Activated CD8-positive, alpha-beta memory T cell treated with anti-CD3 and anti-CD28 coated beads, Interleukin-2, amount 50 U/mL, for 24 hours (primary cell): ENCODE data around the gene SDC1.

ENCODE experiments used
- DNase-seq: peaks from one replicate; pipeline ENCODE4 v3.0.0-alpha.2; 2020; ENCODE audit errors: extremely low read depth

The SDC1 gene

DNA sequence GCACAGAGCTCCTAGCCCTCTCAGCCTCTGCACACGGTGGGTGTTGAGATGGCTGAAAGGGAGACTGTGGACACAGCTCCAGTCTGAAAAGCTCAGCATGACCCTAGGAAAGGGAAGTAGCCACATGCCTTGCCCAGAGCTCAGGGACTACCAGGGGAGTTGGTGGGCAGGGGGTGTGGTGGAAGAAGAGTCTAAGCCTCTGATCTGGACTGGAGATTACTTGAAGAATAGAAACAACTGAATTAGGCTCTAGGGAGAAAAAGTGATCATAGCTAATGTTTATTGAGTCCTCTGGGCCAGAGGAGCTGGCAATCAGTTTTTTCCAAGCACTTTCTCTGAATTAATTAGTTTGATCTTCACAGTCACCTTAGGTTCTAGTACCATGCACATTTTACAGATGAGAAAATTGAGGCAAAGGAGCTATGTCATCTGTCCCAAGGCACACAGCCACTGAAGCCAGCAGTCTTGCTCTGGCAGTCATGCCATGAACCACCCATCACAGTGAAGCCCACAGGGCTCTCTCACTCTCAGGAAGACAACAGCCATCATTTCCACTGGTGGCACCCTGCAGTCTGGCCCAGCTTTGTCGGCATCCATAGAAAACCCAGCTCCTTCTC, 10.3 kb downstream of the SDC1 start:
- DNase-seq = no peak

GRCh38 chr2:20213651-20214565, 11.0 kb downstream of the SDC1 start:
- no peak for DNase-seq

DNA sequence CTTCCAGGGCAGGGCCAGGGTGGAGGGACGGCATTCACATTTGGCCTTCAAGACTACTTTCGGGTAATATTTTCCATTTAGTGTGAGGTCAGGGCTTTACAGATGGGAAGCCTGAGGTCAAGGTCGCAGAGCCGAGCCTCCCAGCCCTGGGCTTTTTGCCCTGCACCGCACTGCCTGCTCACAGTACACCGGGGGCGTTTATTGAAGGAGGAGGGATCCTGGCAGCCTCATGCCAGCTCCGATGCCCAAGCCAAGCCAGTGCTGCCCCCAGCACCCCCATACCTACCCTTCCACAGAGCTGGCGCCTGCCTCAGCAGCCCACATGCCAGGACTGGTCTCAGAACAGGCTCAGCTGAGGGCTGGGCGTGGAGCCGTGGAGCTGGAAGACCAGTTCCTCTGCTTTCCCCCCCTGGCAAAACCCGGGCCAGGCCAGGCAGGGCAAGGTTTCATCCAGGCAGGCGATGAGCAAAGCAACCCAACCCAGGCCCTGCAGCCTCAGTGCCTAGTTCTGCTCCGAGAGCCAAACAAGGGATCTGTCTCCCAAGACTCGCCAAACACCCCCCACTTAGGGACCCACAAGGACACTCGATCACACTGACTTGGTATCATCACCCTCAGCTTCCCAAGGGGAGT, 11.9 kb downstream of the SDC1 start:
- no peak for DNase-seq

DNA sequence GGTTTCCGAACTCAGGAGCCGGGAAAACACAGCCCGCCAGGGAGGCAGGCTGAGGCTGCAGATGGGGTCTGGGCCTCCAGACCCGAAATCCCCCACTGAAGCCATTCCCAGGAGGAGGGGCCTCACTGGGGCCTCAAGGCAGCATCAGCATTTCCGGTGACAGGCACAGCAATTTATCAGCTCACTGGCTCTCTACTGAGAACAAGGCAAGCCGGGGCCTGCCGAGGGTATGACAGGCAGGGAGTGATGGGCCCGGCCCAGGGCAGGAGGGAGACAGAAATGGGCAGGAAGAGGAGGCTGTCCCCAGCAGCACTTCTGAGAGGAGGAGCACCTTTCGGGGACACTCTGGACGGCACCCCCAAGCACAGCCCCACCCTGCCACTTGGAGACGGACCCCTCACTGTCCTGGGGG, 12.5 kb downstream of the SDC1 start:
- DNase-seq = no peak

DNA sequence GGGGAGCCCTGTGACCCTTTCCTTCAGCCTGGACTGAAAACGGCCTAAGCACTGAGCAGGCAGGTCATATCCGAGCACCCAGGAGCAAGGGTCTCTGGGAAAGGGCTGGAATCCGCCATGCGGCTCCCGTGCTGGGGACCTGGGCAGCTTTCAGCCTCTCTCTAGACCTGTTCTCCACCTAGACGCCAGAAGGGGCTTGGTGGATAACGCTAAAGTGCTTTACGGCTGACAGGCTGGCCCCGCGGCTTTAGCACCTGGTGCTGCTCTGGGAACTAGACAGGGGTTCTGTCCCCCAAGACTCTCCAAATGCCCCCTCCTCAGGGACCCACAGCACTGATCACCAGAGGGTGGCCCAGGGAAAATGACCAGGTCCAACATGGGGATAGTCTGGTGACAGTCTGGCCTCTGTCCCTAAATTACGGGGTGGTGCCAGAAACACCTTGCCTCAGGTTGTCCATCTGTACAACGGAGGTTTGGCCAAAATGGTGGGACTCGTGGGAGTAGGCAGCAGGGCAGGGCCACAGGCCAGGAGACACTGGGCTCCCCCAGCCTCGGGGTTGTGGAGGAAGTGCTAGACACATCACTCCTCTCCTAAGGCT, 13.0 kb downstream of the SDC1 start:
- DNase-seq = no peak

- no peak for DNase-seq
Measured at GRCh38 chr2:20211420-20211819, 13.5 kb downstream of the SDC1 start.

DNA sequence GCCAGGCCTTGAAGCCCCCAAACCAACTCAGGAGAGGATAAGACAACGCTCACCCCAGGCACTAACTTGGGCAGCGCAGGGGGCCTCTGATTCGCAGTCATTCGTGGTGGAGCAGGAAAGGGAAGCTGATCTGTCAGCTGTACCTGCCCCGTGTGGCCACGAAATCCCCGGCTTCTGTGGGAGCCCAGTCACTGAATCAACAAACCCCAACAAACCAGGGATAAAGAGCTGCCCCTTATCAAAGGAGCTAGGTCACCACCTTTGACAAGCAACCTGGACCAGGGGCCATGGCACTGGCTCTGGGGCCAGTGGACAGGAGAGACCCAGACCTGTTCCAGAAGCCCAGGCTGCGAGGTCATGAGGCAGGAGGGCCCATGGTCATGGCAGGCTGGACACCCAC, 14.5 kb downstream of the SDC1 start:
- DNase-seq = no peak

- DNase-seq = no peak
Measured at GRCh38 chr2:20209373-20210109, 15.4 kb downstream of the SDC1 start.

DNA sequence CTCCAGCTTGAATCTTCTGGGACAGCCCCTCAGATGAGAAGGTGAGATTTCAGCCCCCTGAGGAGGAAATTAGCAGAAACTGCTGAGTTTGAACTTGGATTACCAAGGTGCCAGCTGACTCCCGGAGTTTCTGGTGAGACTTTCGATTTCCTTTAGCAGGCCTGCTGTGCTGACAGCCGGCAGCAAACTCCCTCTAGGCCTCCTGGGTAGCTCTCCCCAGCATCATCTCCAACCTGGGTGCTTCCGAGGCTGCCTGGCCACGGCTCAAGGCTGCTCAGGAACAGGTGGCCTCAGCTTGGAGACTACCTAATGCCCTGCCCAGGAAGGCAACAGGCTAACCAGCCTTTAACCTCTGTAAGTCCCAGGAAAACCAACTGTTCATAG, 16.5 kb downstream of the SDC1 start:
- DNase-seq = no peak

- DNase-seq = no peak
Measured at GRCh38 chr2:20207051-20207450, 17.9 kb downstream of the SDC1 start.

GRCh38 chr2:20205915-20206524, 18.9 kb downstream of the SDC1 start:
- DNase-seq = no peak

- no peak for DNase-seq
Measured at GRCh38 chr2:20205069-20205468, 19.9 kb downstream of the SDC1 start.

DNA sequence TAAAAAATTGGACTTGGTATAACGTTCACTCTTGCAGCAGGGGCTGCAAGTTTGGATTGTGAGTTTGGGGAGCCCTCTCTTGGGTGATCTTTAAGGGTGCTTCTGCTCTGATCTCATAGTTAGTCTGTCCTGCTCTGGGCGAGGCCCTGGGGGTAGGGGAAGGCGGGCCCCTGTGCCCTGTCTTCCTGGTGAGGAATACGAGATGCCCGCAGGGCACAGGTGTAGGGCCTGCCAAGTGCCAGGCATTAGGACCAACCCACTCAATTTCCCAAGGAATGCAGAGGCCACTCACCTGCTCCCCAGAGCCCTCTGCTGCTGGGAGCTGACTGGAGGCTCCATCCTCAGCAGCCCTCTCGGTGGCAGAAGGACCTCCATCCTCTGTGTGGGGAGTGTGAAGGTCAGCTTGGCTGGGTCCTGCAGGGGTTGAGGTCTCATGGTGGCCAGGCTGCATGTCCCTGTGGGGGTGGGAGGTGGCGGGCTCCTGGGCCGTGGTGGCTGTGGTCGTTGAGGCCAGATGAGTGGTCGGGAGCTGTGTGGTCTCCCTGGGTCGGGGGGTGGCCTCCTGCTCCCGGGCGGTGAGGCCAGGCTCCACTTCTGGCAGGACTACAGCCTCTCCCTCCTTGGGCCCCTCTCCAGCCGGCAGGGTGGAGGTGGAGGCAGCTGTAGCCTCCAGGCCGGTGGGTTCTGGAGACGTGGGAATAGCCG, 21.3 kb downstream of the SDC1 start:
- DNase-seq = no peak

DNA sequence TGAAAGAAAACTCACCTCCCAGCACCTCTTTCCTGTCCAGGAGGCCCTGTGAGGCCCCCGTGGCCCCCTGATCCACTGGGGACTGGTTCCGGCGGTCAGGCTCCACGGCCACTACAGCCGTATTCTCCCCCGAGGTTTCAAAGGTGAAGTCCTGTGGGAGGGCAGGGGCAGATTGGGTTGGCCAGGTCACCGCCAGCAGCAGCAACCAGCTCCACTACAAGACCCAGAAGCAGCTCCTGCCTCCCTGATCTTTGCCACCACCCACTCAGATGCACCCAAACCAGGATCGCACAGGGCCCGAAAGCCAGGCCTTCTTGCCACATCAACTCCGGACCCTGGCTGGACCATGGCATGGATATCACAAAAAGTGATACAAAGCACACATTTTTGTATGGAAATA, 21.9 kb downstream of the SDC1 start:
- no peak for DNase-seq

DNA sequence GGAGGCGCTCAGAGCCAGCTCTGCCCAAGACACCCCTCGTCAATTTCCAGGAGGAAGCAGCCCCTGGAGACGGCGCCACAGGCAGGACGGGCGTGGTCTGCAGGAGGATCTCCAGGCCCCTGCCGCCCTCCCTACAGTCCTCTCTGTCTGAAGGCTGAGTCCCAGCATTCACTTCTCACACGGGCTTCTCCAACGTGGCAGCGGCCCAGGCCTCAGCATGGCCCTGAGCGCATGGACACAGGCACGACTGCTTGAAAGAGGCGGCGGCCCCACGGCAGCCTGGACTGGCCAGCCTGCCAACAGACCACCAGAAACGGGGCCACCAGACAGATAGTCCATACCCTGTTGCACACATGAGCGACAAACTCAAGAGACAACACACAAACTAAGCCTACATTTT, 23.3 kb downstream of the SDC1 start:
- DNase-seq = no peak

DNA sequence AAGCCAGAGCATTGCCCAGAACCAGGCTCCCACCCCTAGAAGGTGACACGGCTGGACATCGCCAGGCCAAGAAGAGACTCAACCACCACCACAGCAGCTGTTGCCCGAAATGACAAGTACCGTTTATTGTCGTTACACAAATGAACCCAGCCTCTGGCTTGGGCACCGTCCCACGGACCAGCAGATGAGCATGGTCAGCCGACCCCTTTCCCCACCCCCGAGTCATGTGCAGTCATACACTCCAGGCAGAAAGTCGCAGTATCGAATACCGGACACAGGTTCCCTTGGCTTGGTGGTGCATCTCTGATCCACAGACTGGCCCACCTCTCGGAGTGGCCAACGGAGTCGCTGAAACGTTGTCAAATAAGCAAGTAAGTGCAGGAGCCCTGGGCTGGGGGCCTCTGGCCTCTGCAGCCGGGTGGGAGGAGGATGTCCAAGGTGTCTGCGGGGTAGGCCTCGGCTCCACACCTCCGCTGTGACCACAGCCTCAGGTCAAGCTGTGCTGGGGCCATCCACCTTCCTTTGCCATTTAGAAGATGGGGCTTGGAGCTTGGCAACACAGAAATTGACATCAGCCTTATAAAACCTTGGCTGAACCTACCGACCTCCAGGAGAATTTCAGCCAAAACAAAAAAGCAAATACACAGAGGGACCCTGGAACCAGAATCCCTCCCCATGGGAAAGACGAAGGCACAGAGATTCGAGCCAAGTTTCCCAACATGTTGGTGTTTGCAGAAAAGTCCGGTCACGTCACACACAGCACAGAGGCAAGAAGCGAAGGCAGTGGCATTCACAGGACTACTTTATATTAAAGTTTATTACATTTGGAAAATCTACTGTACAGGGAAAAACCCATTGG, 24.0 kb downstream of the SDC1 start:
- no peak for DNase-seq

DNA sequence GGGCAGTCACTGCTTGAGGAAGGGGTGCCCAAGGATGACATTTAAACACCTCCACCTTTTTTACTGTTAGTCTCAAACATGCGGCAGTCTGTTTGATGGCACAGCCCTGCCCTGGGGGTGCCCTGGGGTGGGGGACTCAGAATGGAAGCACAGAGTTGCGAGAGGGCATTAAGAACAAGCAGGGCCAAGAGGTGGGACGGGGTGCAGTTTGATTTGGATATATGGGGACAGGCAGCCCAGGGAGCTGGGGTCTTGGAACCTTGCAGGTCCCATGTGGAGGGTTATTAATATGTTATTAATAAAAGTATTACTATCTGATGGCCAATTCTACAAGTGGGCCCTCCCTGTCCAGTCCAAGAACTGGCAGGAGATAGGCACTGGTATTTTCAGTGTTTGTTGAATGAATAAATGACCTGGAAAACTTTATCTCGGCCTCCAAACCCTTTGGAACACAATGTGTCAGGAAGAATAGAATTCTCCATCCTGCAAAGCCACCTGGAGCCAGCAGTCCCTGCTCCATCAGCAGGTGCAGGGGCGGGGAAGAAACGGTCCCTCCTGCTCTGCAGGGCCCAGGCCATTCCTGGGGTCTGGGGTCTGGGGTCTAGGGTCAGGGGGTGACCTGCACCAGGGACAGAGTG, 25.2 kb downstream of the SDC1 start:
- DNase-seq = no peak

DNA sequence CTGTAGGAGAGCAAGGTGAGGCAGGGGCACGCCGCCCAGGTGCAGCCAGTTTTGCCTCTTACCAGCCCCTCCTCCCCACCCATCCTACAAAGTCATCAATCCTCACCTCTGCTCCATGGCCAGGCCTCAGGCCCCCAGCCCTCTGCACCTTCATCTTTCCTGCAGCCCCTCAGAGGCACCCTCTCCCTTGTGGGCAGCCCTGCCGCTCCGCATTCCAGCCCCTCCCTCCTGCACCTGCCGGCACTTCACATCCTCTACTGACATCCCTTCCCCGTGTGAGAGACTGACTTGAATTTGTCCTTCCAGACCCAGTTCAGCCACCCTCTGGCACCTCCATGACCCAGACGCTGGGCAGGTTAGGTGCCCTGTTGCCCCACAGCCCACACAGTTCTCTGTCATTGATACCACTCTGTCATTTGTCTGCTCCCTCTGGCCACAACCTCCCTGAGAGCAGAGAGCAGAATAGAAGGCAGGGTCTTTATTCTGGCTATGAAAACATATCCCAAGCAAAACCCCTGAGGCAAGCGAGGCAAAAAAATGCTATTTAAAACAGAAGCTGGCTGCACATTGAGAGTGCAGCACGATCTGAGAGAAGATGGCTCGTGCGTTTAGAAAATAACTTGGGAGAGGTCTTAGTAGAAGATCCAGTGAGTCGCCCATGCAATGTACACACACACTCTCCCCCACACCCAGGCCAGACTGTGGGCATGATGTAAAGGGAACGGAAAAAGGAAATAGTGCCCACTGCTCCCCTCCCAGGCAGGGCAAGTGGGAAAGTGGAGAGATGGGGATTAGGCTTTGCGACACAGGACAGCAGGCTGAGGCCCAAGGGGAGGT, 25.9 kb downstream of the SDC1 start:
- no peak for DNase-seq
